Breast epithelium (tissue), 3 donors: ENCODE results near the gene ADA.

Experiments used
- POLR2A ChIP-seq: fragments of 450-650 bp; IDR thresholded peaks from one replicate; pipeline ENCODE4 v1.6.1; 2016; ENCODE audit warnings: antibody characterized with exemption, mild to moderate bottlenecking, moderate library complexity
- POLR2AphosphoS5 ChIP-seq, 3 donors: sonication (generic); formaldehyde crosslinking; IDR thresholded peaks; one replicate each; pipeline ENCODE4 v1.6.1; 2017; ENCODE audit warnings: antibody characterized with exemption in 3 of 3
- TF ChIP-seq, protein P1 (sequence below), 3 donors: fragments of 450-650 bp; IDR thresholded peaks; one replicate each; pipeline ENCODE4 v1.5.1; 2016 to 2017; ENCODE audit warnings: antibody characterized with exemption in 3 of 3, mild to moderate bottlenecking in 3 of 3, moderate library complexity in 3 of 3

DNA sequence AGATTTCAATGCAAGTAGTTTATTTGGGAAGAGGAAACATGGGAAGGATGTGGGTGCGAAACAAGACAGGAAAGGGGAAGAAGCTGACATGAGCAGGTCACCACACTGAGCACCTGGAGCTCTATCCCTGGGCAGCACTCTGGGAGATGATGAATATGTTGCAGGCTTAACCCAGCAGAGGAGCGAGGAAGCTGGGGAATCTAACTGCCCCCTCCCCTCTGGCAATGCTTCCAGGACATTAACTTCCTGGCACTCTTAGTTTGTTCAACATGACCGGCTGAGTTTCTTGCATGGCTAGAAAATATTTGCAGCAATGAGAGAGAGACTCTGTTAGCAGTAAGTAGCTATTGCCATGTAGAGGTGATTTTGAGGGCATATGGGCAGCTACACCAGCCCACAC, 4.9 kb upstream of the ADA start:
- TF ChIP-seq, protein P1, sequence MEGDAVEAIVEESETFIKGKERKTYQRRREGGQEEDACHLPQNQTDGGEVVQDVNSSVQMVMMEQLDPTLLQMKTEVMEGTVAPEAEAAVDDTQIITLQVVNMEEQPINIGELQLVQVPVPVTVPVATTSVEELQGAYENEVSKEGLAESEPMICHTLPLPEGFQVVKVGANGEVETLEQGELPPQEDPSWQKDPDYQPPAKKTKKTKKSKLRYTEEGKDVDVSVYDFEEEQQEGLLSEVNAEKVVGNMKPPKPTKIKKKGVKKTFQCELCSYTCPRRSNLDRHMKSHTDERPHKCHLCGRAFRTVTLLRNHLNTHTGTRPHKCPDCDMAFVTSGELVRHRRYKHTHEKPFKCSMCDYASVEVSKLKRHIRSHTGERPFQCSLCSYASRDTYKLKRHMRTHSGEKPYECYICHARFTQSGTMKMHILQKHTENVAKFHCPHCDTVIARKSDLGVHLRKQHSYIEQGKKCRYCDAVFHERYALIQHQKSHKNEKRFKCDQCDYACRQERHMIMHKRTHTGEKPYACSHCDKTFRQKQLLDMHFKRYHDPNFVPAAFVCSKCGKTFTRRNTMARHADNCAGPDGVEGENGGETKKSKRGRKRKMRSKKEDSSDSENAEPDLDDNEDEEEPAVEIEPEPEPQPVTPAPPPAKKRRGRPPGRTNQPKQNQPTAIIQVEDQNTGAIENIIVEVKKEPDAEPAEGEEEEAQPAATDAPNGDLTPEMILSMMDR (IDR thresholded peaks at IDR 0.05) = no peak
- TF ChIP-seq POLR2AphosphoS5 (IDR thresholded peaks at IDR 0.05) (no peak), POLR2A (no peak)
